SHP77 treated with DMSO at 0.1 percent for 48 hours (cell line): Measurements from ENCODE around the gene PTPN5.
"Not testable (repeated sequence)": the region's sequence is repeated elsewhere in the genome, so short reads cannot be mapped to it uniquely, and the experiment has no call there.

Experiments
- DNase-seq: peaks from one replicate; lab custom pipeline; 2025; lab: John Stamatoyannopoulos, UW

Gene PTPN5

DNA sequence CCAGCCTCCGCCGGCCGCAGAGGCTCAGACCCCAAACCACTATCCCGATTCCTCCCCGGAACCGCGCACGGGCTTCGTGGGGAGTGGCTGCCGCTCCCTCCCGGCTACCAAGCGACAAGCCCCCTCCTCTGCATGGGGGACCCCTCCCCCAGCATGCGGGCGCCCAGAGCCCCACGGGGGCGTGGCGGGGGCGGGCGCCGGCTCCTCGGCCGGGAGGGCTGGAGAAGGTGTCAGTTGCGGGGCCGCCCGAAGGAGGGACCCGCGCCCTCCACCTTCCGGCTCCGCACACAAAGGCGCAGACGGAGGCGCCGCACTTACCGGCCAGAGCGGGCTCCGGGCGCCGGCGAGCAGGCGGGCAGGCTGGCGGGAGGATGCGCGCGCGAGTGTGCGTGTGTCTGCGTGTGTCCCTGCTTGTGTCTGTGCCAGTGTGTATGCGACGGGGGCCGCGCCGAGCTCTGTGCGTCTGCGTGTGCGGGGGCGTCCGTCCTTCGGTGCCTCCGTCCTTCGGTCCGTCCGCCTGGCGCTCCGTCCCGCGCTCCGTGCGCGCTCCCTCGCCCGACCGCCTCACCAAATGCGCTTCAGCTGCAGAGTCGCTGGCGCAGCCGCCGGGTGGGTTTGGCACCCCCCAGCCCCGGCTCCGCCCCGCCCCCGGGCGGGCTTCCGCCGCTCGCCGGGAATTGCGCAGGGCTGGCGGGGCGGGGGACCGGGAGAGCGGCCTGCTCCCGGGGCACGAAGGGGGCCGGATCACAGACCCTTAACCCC is at the start of gene PTPN5:
PTPN5 (minus strand) TSS at position 592 of the 762 bp plus-strand sequence. CDS start 19,840 bp downstream, outside the sequence.
- no peak for DNase-seq

DNA sequence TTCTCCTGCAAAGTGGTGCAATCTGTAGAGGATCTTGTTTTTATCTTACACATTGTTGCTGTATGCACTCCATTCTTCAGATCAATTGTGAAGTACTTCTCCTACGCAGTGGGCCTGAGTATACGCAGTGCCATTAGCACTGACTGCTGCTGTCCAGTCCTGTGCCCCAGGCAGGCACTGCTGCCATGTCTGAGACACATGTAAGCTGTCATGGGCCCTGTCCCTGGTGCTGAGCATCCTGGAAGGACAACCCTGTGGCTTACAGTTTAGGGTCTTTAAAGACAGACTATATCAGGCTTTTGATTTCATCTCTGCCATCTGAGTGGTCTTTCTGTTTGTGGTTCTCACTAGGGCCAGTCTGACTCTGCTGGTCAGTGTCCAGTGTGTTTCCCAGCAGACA is 44.8 kb upstream of the PTPN5 start:
- DNase-seq = no peak

DNA sequence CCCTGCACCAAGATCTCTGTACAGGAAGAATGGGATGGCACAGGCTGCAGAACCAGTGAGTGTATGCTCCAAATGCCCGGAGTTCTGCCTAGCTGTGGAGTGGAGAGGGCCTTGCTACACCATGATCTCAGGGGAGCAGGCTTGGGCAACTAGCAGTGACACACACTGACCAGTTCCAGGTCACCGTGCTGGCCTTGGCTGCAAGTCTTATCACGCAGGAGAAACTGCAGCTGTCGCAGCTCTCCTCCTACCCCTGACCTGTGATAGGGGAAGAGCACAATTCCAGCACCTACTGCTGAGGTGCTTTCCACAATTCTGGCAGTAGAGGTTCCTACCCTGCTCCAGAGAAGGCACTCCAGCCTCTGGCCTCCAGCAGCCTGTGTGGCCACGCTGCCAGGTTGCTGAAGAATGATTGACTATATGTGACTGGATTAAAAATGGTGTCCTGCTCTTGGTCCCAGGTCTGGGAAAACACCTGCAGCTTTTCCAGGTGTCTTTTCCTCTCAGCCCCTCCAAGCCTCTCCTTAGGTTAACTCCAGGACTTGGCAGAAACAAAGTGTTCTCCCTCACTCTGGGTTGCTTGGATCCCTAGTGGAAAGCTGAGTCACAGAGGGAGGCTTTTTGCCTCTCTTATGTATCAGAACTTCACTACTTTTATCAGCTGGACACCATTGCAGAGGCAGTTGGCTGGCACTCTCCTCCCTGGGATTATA is 43.3 kb upstream of the PTPN5 start:
- DNase-seq = no peak

DNA sequence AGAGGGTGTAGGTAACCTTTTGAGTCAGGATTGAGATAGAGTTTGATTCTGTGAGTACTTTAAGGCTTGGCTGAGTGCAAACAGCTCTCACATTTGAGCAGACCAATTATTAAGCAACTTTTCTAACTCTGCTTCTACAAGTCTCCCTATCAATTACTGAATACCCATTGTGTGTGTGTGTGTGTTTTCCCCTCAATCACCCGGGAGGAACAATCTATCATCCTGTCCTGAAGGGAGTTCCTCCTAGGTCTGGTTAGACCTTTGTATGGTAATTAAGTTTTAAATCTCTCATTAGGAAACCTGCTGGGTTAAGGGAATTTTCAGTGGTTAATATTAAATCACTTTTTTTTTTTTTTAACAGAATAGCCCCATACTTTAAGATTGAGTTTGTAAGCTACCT is 28.6 kb upstream of the PTPN5 start:
- not testable (repeated sequence) for DNase-seq

DNA sequence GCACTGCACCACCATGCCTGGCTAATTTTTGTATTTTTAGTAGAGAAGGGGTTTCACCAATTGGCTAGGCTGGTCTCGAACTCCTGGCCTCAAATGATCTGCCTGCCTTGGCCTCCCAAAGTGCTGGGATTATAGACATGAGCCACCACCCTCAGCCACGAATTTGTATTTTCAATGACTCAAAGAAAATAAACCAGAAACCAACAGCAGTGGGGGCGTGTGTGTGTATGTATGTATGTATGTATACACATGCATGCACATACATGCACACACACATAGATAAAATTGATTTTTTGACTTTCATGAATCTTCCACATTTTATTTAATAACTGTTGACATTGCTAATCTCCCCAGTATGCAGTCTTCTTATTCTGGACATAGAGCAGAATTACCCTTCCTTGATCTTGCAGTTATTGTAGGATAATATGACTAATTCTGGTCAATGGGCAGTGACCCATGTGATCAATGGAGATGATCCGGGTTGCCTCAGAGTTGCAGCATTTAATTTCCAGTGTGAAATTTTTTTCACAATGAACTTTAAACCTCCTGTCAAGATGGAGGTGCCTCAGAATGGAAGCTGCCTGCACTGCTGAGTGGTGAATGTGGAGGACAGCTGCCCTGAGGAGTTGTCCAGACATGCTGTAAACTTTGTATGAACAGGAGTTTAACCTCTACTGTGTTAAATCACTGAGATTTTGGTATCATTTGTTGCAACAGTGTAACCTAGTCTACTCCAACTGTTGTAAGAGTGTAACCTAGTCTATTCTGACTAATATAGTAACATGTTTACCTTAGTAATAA is 12.8 kb upstream of the PTPN5 start:
- no peak for DNase-seq

DNA sequence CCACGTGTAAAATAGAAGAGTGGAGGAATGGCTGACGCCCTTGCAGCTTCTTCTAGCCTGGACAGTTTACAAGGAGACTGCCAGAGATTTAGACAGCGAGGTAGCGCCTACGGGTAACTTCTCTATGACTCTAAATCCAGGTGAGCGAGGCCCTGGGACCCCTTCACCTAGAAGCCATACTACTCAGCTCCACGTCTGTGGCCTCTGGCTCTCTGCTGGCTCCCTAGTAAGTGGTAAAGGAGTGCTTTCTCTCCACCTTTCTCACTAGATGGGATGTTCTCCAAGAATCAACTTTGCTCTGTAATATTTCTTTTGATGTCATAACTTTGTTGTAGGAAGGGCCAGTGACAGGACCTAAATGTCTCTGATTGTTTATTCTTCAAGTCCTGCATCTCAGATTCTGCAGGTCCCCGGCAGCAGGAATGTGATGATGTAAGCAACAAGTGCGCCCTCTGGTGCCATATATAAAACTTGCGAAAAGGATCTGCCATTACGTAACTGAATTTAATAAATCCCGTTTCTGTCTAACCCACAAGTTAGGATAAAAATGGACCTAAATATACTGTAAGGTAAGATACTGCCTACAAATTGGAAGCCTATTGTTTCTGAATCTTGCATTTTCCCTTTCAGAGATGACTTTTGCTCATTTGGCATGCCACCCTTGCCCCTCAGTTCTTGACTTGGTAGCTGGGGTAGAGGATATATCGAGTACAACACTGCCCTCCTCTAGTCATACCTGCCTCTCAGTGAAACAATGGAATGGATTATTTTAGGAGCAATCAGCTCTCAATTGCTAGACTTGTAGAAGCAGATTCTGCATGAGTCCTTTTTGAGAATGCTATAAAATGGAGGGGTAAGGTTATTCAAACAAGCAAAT is 11.0 kb upstream of the PTPN5 start:
- DNase-seq = no peak

DNA sequence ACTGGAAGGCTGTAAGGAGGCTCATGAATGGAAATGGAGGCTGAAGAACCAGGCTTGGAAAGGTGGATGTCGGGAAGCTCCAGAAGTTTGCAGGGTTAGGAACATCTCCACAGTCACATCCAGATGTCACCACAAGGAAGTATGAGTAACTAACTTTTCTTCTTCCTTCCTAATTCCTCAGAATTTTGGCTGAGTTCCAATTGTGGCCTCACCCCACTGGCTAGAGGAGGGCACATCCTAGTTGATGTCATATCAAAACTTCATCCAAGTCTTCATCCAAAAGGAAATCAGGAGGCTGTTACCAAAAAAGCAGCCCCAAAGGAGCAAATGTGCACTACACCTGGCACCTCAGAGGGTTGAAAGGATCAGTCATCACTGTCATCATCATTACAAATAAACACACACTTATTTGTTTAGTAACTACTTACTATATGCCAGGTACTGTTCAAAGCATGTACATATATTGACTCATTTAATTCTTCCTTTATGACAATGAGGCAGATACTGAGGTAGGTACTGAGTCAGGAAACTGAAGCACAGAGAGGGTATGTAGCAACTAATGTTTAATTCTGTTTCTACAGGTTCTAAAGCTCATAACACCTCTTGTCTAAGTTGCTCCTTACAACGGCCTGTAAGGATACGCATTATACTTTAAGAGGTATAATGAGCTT is 7.3 kb upstream of the PTPN5 start:
- DNase-seq = no peak

DNA sequence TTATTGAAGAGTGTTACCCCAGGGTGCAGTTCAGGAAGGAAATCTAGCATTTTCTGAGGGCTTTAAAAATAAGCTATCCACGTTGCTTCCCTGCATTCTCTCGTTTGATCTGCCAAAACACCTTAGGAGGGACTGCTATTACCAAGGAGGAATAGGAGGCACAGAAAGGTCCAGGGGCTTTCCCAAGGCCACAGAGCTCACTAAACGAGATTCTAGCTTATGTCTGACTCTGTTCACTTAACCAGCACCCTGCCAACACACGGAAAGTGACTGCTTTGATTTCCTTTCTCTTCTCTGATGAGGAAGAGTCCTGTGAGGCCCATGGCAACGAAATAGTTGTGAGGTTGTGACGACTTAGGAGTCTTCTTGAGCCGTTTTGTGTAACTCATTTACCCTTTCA is 3.4 kb upstream of the PTPN5 start:
- no peak for DNase-seq

DNA sequence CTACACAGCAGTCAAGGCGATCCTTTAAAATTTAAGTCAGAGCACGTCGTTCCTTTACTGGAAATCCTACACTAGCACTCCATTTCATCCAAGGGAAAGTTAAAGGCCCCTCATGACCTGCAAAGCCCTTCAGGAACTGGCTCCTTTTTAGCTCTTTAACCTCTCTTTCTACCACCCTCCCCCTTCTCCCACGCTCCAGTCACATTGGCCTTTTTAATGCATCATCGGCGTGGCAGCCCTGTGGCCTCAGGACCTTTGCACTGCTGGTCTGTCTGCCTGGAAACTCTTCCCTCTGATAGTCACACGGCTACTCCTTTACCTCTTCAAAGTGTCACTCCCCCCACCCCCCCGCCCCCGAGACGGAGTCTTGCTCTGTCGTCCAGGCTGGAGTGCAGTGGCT is 1.2 kb upstream of the PTPN5 start:
- no peak for DNase-seq

DNA sequence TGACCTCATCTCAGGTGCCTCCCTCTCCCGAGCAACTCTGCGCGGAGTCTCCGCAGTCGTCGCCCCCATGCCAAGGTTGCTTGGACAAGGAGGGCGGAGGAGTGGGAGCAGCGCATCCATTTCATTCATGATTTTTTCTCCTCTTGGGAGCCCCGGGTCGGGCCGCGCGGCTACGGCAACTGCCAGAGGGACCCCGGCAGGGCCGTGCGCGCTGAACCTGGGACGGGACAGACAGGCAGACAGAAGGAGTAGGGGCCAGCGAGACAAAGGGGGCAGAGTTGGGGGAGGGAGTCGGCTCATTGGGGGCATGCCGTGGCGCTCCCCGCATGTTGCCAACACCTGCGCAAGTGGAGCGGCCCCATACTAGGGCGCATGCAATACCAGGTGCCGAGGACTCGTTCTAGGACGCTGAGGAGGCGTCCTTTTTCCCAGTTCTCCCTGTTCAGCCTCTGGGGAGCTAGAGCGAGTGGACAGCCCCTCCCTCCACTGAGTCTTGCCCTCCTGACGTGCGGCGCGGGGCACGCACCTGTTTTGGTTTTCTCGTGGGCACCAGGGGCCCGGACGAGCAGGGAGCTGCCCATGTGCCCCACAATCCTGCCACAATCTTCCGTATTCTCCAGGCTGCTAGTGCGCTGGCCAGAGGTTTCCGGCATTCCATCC is 501 bp upstream of the PTPN5 start:
- no peak for DNase-seq

DNA sequence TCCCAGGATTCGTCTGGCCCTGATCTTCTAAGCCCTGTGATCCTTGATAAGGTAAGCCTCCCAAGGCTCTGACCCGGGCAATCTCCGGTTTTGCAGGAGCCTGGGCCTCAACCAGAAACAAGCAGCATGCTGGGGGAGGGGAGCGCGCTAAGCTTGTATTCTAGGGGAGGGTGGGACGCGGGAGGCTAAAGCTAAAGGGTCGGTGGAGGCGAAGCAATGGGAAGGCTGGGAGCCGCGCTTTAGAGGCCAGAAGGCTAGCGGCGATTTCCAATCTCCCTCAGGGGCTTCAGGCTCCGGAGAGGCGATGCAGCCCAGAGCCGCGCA is 753 bp downstream of the PTPN5 start:
- no peak for DNase-seq

DNA sequence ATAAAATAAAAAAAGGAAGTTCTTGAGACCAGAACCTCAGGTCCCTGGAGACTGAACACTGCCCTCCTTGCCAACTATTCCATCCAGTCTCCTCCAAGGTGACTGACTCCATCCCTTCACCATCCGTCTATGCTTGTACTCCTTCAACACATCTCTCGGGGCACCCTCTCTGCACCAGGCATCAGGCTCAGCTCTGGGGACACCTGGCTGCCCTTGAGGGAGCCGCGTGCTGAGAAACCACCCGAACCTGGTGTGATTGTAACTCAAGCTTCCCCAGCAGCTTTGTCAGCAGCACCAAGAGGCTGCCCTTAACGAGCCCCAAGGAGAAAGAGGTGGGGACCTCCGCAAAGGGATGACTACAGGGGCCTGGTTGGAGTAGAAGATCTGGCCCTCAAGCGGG is 1.7 kb downstream of the PTPN5 start:
- no peak for DNase-seq

DNA sequence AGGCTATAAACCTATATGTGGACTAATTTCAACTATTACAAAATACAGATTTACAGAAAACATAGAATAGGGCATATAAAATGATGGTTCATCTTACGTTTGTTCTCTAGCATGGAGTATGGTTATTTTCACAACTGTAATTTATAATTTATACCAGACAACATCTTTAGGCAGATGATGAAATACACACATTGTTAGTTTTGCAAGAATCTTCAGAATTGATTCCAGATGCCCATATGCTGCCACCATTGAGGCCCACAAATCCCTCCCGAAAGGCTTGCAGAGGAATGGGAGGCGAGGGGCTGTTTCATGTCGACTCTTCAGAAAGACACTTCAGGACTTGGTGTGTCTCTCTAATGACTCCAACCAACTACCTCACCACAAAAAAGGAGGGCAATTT is 6.2 kb downstream of the PTPN5 start:
- no peak for DNase-seq

DNA sequence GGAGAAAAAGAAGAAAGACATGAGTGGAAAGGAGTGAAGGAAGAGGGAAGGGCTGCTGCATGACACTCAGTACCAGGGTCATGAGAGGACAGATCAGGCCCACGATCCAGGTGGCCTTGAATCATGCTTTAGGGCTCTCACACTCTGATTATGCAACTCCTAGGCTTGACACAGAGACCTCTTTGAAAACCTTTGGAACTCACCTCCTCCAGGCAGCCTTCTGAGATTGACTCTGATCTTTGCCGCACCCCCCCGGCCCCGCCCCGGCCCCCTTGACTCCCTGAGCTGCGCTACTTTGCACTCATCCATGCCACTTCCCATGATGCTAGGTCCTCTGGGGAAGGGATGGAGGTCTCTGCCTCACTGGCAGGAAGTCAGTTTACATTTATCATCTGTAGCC is 10.7 kb downstream of the PTPN5 start:
- no peak for DNase-seq

DNA sequence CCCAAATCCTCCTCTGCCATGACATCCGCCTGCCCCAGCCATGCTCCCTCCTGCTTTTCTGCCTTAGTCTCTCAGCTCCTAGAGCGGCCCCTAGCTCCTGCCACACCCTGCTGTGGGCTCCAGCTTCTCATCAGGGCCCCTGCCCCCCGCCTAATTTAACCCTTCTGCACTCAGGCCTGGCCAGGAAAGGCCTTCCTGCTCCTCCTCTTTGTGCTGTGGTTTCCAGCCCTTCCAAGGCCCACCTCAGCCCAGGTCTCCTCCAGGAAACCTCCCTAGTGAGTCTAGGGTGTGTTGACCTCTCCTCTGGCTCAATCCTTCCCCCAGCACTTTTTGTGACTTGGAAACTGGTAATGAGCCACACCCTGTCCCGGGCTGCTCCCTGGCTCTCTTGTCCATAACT is 11.3 kb downstream of the PTPN5 start:
- DNase-seq = no peak

DNA sequence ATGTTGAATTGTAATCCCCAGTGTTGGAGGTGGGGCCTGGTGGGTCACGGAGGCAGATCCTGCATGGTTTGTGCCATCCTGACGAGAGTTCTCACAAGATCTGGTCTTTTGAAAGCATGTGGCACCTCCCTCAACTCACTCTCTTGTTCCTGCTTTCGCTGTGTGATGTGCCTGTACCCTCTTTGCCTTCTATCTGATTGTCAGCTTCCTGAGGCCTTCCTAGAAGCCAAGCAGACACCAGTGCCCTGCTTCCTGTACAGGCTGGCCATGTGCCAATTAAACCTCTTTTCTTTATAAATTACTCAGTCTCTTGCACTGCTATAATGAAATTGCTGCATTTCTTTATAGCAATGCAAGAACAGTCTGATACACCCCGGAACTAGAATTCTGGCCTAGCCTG is 13.1 kb downstream of the PTPN5 start:
- no peak for DNase-seq

DNA sequence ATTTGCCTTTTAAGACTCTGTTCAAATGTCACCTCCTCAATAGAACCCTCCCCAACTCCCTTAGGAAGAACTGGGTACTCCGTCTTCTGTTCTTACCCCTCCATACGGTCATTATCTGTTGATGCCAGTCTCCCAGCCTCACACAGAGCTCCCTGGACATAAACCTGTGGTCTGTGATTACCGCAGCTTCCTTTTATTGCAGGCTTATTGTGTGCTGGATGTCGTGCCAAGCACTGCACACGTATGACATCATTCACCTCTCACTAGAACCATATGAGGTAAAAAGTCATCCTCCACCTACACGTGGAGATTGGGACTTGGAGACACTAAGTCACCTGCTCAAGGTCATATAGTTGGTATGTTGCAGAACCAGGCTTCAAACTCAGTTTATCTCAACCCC is 15.3 kb downstream of the PTPN5 start:
- no peak for DNase-seq

DNA sequence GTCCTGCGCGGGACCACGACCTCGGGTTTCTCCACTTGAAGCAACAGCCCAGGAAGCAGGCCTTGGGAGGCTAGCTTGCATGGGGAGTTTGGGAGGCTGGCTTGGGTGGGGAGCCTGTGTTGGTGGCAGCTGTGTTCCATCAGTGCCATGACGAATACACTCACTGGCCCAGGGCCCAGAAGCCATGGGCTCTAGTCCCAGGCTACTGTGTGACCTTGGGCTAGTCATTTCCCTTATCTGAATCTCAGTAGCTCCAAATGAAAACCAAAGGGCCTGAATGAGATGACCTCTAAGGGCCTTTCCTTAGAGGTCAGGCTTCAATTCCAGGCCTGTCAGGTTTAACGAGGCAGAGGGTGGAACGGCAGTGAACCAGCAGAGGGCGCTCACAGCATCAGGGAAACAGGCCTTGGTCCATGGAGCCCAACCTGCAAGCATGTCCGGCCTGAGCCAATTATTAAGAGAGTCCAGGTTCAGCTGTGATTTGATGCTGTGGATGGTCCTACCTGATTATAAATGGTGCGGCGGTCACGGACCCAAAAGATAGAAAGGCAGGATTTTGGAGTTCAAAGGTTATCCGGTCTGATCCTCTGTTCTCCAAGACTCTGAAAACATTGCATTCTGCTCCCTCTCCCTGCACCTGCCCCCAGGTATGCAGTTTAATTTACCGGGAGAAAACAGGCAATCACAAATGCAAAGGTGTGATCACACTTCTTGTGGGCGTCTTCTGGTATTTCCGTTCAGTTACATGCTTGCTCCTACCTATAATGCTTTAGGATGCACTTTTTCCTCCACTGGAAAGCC is 15.9 kb downstream of the PTPN5 start:
- no peak for DNase-seq

DNA sequence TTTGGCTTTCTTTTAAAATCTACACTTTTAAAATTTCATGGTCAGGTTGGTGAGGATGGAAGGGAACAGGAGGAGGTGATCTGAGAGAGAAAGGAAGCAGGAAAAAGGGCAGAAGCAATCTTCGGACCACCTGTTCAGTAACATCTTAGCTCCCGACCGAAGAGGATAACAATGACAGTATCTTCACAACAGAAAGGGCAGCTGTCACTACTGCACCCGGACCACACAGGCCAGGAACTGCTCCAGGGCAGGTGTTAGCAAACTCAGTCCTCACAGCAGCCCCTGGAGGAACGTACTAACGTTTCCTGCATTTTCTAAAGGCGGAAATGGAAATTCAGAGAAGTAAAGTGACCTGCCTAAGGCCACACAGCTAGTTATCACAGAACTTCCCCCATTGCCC is 16.8 kb downstream of the PTPN5 start:
- no peak for DNase-seq

DNA sequence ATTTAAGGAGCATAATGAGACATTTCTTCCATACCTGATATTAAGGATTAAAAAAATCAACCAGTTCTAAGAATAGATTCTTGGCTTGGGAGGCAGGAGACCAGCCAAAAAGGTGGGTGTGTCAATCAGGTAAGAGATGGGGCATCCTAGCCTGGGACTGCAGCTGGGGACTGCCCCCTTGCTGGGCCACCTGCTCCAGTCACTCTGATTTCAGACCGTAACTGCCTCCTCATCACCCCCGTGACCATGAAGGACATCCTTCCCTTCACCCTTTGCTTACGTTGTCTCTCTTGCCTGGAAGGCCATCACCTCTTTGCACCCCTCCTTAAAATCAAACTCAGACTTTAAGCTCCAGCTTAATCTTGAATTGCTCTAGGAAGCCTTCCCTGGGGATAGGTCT is 17.9 kb downstream of the PTPN5 start:
- no peak for DNase-seq
